ENCODE results near the gene CSF1.

- TF ChIP-seq POLR2AphosphoS5 (IDR thresholded peaks at IDR 0.05; ENCODE audit: low read depth) = no peak
- no peak for TF ChIP-seq EZH2 (IDR thresholded peaks at IDR 0.05; ENCODE audit: low read depth, unreplicated experiment)
- TF ChIP-seq EZH2phosphoT487 (IDR thresholded peaks at IDR 0.05; ENCODE audit: unreplicated experiment) = no peak
- TF ChIP-seq, protein P1, sequence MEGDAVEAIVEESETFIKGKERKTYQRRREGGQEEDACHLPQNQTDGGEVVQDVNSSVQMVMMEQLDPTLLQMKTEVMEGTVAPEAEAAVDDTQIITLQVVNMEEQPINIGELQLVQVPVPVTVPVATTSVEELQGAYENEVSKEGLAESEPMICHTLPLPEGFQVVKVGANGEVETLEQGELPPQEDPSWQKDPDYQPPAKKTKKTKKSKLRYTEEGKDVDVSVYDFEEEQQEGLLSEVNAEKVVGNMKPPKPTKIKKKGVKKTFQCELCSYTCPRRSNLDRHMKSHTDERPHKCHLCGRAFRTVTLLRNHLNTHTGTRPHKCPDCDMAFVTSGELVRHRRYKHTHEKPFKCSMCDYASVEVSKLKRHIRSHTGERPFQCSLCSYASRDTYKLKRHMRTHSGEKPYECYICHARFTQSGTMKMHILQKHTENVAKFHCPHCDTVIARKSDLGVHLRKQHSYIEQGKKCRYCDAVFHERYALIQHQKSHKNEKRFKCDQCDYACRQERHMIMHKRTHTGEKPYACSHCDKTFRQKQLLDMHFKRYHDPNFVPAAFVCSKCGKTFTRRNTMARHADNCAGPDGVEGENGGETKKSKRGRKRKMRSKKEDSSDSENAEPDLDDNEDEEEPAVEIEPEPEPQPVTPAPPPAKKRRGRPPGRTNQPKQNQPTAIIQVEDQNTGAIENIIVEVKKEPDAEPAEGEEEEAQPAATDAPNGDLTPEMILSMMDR (conservative IDR thresholded peaks at IDR 0.05; ENCODE audit: low read depth in 2 of 2) = no peak
Observed at GRCh38 chr1:109877776-109878175, 32.9 kb upstream of the CSF1 start.

Measured in GM23338 (cell line).